SHP77 (cell line): ENCODE results near the gene TRAF2.

ENCODE experiments used
- DNase-seq, 2 experiments: peaks; one replicate each; lab custom pipeline; 2025; lab: John Stamatoyannopoulos, UW

Gene TRAF2

DNA sequence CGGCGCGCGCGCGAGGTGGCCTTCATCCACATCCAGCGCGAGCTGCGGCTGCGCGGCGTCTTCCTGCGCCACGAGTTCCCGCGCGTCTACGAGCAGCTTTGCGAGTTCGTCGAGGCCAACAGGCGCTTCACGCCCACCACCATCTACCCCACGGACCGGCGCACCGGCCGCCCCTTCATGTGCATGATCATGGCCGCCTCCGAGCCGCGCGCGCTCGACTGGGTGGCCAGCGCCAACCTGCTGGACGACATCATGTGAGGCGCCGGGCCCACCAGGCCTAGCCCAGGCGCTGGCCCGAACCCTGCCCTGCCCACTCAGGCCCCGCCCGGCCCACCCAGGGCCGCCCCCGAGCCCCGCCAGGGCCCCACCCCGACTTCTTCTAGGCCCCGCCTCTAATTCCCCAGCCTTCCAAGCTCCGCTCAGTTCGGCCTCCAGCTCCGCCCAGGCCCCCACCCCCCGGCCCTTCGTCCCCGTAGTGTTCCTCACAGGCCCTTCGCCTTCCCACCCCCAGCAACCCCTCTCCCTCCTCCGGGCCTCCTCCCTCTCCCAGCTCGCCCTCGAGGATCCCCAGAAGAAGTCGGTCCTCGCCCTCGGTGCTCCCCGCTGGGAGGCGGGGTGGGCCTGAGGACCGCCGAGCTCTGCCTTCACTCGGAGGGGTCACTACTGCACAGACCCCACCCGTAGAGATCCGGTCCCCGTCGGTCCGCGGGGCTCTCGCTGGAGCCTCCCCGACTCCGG lies 39.1 kb upstream of the TRAF2 start:
- peak in 1 of 2 experiments; percentile 26 for DNase-seq

GRCh38 chr9:136847826-136848392 lies 38.4 kb upstream of the TRAF2 start:
- DNase-seq, result peak; percentile 51 to 84

DNA sequence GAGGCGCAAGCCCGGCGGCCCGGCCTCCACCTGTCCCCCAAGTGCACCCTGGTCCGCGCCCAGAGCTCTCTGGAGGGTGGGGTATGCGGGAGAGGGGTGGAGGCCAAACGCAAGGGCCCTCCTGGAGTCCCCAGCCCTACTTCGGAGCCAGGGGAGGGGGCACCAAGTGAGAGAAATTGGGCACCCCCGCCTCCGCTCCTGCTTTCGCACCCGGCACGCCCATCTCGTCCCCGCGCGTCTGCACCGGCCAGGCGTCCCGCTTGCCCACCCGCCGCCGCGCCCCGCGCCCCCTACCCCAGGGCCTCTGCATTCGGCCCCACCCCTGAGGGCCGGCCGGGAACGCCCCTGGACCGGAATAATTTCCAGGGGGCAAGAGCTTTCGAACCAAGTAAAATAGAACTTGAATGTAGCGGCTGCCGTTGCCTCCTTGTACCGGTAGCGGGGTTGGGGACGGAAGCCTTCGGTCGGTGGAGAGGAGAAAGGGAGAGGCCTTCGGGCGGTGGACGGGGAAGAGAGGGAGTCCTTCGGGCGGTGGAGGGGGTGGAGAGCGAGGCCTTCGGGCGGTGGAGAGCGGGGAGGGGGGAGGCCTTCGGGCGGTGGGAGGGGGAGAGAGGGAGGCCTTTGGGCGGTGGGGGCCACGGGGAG lies 37.8 kb upstream of the TRAF2 start:
- peak; percentile 77 to 86 for DNase-seq

- peak; percentile 97 to 98 for DNase-seq
These were observed 37.0 kb upstream of the TRAF2 start, which contains the start of gene PHPT1 for GRCh38 chr9:136849038-136849959. TSS of gene PHPT1 (plus strand) at chr9:136849409. CDS start at chr9:136849431, 22 bp downstream.

DNA sequence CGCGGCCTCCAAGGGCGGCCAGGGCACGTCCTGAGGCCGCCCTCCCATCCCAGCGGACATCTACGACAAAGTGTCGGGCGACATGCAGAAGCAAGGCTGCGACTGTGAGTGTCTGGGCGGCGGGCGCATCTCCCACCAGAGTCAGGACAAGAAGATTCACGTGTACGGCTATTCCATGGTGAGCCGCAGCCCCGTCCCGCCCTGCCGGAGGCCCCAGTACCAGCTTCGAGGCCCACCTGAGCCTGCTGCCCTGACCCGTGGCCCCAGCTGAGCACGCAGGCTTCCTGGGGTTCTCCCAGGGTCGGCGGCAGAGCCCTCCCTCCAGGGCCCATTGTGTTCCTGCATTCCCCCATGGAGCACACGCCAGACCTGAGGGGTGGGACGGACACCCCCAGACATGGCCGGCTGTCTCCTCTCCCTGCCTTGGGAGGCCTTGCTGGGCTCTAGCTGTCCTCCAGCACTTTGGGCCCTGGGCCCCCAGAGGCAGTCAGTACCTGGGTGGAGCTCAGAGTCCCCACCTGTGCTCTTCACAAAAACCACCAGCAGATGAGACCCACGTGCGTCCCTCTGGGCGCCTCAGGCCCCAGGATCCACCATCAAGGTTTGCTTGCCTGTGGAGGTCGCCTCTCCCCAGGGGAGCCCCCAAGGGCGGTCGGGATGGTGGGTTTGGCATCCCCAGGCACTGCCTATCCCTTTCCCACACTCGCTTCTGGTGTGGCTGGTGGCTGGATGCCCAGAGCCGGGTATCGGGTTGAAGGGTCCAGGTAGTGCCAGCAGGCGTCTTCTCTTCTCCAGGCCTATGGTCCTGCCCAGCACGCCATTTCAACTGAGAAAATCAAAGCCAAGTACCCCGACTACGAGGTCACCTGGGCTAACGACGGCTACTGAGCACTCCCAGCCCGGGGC lies 36.1 kb upstream of the TRAF2 start:
- no peak for DNase-seq

GRCh38 chr9:136850866-136851775 lies 35.2 kb upstream of the TRAF2 start:
- no peak for DNase-seq

GRCh38 chr9:136851941-136852663 lies 34.2 kb upstream of the TRAF2 start, which contains the start of gene MAMDC4:
TSS of gene MAMDC4 (plus strand) at chr9:136852346. CDS start at chr9:136852417, 71 bp downstream.
- no peak for DNase-seq

- DNase-seq, result no peak
These were observed 33.4 kb upstream of the TRAF2 start for GRCh38 chr9:136852664-136853595.

DNA sequence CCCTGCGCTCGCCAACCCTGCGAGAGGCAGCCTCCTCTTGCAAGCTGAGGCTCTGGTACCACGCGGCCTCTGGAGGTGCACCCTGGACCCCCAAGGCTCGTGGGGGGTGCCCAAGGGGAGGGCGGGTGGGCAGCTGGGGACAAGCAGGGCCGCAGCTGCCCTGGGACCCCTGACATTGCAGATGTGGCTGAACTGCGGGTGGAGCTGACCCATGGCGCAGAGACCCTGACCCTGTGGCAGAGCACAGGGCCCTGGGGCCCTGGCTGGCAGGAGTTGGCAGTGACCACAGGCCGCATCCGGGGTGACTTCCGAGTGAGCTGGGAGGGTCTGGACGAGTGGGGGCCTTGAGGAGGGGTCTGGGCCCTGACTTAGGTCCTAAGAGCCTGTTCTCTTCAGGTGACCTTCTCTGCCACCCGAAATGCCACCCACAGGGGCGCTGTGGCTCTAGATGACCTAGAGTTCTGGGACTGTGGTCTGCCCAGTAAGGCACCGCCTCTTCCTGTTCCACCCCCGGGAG lies 32.7 kb upstream of the TRAF2 start:
- DNase-seq, result no peak

DNA sequence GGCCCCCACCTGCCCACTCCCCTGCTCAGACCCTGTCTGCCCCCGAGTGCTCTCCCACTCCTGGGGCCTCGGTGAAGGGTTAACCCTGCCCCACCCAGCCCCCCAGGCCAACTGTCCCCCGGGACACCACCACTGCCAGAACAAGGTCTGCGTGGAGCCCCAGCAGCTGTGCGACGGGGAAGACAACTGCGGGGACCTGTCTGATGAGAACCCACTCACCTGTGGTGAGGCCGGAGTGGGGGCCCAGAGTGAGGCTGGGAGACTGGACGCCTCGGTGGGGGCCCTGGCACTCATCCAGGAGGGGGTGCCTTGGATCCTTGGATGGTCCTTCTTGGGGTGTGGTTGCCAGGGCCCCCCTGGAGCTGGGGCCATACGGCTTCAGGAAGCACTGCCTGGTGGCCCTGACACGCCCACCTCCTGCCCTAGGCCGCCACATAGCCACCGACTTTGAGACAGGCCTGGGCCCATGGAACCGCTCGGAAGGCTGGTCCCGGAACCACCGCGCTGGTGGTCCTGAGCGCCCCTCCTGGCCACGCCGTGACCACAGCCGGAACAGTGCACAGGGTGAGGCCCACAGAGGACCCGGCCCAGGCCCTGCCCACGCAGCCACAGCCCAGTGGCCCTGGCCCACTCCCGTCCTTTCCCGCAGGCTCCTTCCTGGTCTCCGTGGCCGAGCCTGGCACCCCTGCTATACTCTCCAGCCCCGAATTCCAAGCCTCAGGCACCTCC lies 32.0 kb upstream of the TRAF2 start:
- no peak for DNase-seq

DNA sequence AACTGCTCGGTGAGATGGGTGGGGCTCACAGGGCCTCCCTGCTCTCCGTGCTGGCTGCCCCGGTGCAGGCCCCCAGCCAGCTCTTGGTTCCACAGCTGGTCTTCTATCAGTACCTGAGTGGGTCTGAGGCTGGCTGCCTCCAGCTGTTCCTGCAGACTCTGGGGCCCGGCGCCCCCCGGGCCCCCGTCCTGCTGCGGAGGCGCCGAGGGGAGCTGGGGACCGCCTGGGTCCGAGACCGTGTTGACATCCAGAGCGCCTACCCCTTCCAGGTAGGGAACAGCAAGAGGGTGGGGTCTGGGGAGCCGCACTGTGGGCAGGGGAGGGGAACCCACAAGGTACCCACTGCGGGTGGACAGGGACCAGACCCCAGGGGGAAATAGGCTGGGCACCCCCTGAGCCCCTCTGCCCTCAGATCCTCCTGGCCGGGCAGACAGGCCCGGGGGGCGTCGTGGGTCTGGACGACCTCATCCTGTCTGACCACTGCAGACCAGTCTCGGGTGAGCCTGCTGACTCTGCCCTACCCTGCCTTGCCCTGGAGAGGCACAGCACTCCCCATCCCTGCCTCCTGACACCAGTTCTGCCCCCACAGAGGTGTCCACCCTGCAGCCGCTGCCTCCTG lies 31.4 kb upstream of the TRAF2 start:
- DNase-seq, result no peak

DNA sequence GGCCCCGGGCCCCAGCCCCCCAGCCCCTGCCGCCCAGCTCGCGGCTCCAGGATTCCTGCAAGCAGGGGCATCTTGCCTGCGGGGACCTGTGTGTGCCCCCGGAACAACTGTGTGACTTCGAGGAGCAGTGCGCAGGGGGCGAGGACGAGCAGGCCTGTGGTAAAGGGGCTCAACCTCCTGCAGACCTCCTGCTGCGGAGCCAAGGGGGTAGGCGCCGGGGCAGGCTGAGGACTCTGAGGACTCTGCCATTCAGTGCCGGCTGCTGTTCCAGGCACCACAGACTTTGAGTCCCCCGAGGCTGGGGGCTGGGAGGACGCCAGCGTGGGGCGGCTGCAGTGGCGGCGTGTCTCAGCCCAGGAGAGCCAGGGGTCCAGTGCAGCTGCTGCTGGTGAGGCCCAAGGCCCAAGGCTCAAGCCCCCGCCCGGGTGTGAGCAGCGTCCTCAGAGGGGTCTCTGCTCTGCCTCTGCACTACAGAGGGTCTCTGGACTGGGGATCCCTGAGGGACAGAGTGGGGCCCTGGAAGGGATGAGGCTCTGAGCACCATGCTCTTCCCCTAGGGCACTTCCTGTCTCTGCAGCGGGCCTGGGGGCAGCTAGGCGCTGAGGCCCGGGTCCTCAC lies 30.7 kb upstream of the TRAF2 start:
- no peak for DNase-seq

GRCh38 chr9:136856079-136856476 lies 30.2 kb upstream of the TRAF2 start:
- peak in 1 of 2 experiments; percentile 32 for DNase-seq

GRCh38 chr9:136856541-136857141 lies 29.7 kb upstream of the TRAF2 start:
- no peak for DNase-seq

DNA sequence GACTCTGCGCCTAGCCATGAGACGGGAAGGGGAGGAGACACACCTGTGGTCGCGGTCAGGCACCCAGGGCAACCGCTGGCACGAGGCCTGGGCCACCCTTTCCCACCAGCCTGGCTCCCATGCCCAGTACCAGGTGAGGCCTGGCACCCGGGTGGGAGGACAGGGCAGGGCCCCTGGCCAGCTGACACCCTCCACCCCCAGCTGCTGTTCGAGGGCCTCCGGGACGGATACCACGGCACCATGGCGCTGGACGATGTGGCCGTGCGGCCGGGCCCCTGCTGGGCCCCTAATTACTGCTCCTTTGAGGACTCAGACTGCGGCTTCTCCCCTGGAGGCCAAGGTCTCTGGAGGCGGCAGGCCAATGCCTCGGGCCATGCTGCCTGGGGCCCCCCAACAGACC lies 29.1 kb upstream of the TRAF2 start:
- no peak for DNase-seq
